ENCODE measurements around the gene EPAS1.

The EPAS1 gene

DNA sequence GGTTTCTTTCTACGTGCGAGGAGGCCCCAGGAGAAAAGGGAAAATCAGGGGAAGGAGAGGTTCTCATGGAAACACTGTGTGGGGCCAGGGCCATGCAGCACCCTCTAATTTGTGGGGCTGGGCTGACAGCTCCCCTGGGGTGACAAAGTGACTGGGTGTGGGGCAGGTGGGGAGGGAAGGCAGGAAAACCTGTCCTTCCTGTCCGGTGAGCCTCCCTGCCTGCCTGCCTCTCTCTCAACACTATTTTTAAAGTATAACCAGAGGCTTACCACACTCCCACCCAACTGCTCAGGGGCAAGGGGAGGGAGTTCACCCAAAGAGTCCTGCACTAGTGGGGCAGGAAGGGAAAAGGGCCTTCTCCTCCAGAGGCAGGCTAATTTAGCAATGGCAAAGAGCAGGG lies 10.5 kb upstream of the EPAS1 start:
- Histone ChIP-seq H3K27ac (replicated peaks) (no peak overlapping the region), H3K4me3 (replicated peaks; ENCODE audit: insufficient read depth, low read length) (no peak overlapping the region), H3K27me3 (ENCODE audit: insufficient read depth, poor library complexity, severe bottlenecking) (peaks cover 7% of the 10 kb centered on the region)
- TF ChIP-seq, protein P1, sequence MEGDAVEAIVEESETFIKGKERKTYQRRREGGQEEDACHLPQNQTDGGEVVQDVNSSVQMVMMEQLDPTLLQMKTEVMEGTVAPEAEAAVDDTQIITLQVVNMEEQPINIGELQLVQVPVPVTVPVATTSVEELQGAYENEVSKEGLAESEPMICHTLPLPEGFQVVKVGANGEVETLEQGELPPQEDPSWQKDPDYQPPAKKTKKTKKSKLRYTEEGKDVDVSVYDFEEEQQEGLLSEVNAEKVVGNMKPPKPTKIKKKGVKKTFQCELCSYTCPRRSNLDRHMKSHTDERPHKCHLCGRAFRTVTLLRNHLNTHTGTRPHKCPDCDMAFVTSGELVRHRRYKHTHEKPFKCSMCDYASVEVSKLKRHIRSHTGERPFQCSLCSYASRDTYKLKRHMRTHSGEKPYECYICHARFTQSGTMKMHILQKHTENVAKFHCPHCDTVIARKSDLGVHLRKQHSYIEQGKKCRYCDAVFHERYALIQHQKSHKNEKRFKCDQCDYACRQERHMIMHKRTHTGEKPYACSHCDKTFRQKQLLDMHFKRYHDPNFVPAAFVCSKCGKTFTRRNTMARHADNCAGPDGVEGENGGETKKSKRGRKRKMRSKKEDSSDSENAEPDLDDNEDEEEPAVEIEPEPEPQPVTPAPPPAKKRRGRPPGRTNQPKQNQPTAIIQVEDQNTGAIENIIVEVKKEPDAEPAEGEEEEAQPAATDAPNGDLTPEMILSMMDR (IDR thresholded peaks at IDR 0.05; ENCODE audit: insufficient read depth, low read length): no peak
- TF ChIP-seq, protein P2, sequence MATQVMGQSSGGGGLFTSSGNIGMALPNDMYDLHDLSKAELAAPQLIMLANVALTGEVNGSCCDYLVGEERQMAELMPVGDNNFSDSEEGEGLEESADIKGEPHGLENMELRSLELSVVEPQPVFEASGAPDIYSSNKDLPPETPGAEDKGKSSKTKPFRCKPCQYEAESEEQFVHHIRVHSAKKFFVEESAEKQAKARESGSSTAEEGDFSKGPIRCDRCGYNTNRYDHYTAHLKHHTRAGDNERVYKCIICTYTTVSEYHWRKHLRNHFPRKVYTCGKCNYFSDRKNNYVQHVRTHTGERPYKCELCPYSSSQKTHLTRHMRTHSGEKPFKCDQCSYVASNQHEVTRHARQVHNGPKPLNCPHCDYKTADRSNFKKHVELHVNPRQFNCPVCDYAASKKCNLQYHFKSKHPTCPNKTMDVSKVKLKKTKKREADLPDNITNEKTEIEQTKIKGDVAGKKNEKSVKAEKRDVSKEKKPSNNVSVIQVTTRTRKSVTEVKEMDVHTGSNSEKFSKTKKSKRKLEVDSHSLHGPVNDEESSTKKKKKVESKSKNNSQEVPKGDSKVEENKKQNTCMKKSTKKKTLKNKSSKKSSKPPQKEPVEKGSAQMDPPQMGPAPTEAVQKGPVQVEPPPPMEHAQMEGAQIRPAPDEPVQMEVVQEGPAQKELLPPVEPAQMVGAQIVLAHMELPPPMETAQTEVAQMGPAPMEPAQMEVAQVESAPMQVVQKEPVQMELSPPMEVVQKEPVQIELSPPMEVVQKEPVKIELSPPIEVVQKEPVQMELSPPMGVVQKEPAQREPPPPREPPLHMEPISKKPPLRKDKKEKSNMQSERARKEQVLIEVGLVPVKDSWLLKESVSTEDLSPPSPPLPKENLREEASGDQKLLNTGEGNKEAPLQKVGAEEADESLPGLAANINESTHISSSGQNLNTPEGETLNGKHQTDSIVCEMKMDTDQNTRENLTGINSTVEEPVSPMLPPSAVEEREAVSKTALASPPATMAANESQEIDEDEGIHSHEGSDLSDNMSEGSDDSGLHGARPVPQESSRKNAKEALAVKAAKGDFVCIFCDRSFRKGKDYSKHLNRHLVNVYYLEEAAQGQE (IDR thresholded peaks at IDR 0.05; ENCODE audit: insufficient replicate concordance, low read depth): no peak
- TF ChIP-seq POLR2AphosphoS5 (IDR thresholded peaks at IDR 0.05; ENCODE audit: low read depth) (no peak), SPI1 (IDR thresholded peaks at IDR 0.05; ENCODE audit: borderline replicate concordance, low read depth) (no peak), GABPA (IDR thresholded peaks at IDR 0.05; ENCODE audit: low read depth) (no peak)
- no peak for DNase-seq (ENCODE audit: low read depth in 1 of 2, low spot score in 1 of 2)

DNA sequence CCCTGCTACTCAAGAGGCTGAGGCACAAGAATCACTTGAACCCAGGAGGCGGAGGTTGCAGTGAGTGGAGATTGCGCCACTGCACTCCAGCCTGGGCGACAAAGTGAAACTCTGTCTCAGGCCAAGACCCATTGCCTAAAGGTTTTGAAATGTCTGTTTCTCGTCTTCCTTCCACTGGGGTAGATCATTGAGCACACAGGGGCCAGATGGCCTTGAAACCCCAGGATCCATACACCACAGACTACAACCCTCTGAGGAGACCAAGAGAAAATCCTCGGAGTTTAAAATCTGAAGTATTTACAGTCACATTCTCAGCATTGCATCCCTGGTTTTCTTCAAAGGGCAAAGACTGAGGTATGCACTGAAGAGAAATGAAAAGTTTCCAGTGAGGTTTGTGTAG lies 7.1 kb upstream of the EPAS1 start:
- Histone ChIP-seq H3K27me3 (ENCODE audit: insufficient read depth, poor library complexity, severe bottlenecking) (peaks cover 5% of the 10 kb centered on the region), H3K27ac (replicated peaks) (no peak overlapping the region), H3K4me3 (replicated peaks; ENCODE audit: insufficient read depth, low read length) (no peak overlapping the region)
- TF ChIP-seq, protein P1 (IDR thresholded peaks at IDR 0.05; ENCODE audit: insufficient read depth, low read length): no peak
- TF ChIP-seq, protein P2 (IDR thresholded peaks at IDR 0.05; ENCODE audit: insufficient replicate concordance, low read depth): no peak
- TF ChIP-seq GABPA (IDR thresholded peaks at IDR 0.05; ENCODE audit: low read depth): no peak
- no peak for TF ChIP-seq SPI1 (IDR thresholded peaks at IDR 0.05; ENCODE audit: borderline replicate concordance, low read depth)
- TF ChIP-seq POLR2AphosphoS5 (IDR thresholded peaks at IDR 0.05; ENCODE audit: low read depth): no peak
- DNase-seq (ENCODE audit: low read depth in 1 of 2, low spot score in 1 of 2): no peak

DNA sequence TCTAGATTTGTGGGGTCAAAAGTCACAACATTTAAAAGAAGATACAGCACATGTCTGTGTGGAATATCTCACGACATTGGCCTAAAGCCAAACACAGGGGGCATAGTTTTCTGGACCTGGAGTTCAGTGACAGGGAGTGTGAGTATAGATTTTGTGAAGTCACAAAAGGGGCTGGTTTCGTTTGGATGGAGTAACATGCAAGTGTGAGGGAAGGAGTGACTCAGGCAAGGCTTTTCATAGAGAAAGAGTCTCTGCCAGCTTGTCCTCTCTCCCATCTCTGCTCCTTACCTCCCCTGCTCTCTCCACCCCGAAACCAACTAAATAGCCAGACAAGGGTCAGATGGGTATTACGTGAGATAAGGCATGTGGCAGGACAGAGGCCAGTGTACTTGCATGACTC lies 3.7 kb upstream of the EPAS1 start:
- H3K27ac ChIP-seq (replicated peaks): no peak overlapping the region
- TF ChIP-seq SPI1 (IDR thresholded peaks at IDR 0.05; ENCODE audit: borderline replicate concordance, low read depth) (no peak), POLR2AphosphoS5 (IDR thresholded peaks at IDR 0.05; ENCODE audit: low read depth) (no peak), GABPA (IDR thresholded peaks at IDR 0.05; ENCODE audit: low read depth) (no peak)
- TF ChIP-seq, protein P1 (IDR thresholded peaks at IDR 0.05; ENCODE audit: insufficient read depth, low read length): no peak
- TF ChIP-seq, protein P2 (IDR thresholded peaks at IDR 0.05; ENCODE audit: insufficient replicate concordance, low read depth): no peak
- no peak for DNase-seq (ENCODE audit: low read depth in 1 of 2, low spot score in 1 of 2)
- H3K4me3 ChIP-seq (replicated peaks; ENCODE audit: insufficient read depth, low read length): no peak overlapping the region
- H3K27me3 ChIP-seq (ENCODE audit: insufficient read depth, poor library complexity, severe bottlenecking): peaks cover 27% of the 10 kb centered on the region

Data from HL-60 (cell line).